ENCODE results near the gene ADAM21.

ADAM21 gene

GRCh38 chr14:70451874-70452273, at the start of gene ADAM21:
Gene ADAM21, plus strand, starts transcription at chr14:70452174. Its CDS starts 5,326 bp downstream, at chr14:70457500.
- TF ChIP-seq RAD21 (IDR thresholded peaks at IDR 0.05; ENCODE audit: low read depth) (no peak), FOXM1 (IDR thresholded peaks at IDR 0.05; ENCODE audit: borderline replicate concordance, low read depth) (no peak), REST (IDR thresholded peaks at IDR 0.05; ENCODE audit: low read depth) (no peak), EGR1 (IDR thresholded peaks at IDR 0.05) (no peak), TCF12 (IDR thresholded peaks at IDR 0.05; ENCODE audit: low read depth) (no peak)

- no peak for TF ChIP-seq RAD21 (IDR thresholded peaks at IDR 0.05; ENCODE audit: low read depth)
- TF ChIP-seq YY1 (IDR thresholded peaks at IDR 0.05; ENCODE audit: low read depth) = no peak
- no peak for TF ChIP-seq ZBTB7A (IDR thresholded peaks at IDR 0.05; ENCODE audit: low read depth)
- TF ChIP-seq TCF12 (IDR thresholded peaks at IDR 0.05; ENCODE audit: low read depth) = no peak
- no peak for TF ChIP-seq USF1 (IDR thresholded peaks at IDR 0.05)
- TF ChIP-seq MAX (IDR thresholded peaks at IDR 0.05) = no peak
- TF ChIP-seq EP300 (IDR thresholded peaks at IDR 0.05; ENCODE audit: borderline replicate concordance) = no peak
- TF ChIP-seq REST (IDR thresholded peaks at IDR 0.05; ENCODE audit: low read depth) = no peak
- TF ChIP-seq CEBPB (IDR thresholded peaks at IDR 0.05) = no peak
- TF ChIP-seq EGR1 (IDR thresholded peaks at IDR 0.05) = no peak
- TF ChIP-seq TAF1 (IDR thresholded peaks at IDR 0.05; ENCODE audit: low read depth) = no peak
Observed at GRCh38 chr14:70407621-70408020, 44.4 kb upstream of the ADAM21 start.

- TF ChIP-seq ZBTB7A (IDR thresholded peaks at IDR 0.05; ENCODE audit: low read depth) = no peak
- TF ChIP-seq MAX (IDR thresholded peaks at IDR 0.05) = no peak
- TF ChIP-seq TCF12 (IDR thresholded peaks at IDR 0.05; ENCODE audit: low read depth) = no peak
- no peak for TF ChIP-seq FOXM1 (IDR thresholded peaks at IDR 0.05; ENCODE audit: borderline replicate concordance, low read depth)
- TF ChIP-seq REST (IDR thresholded peaks at IDR 0.05; ENCODE audit: low read depth) = no peak
- no peak for TF ChIP-seq NFIC (IDR thresholded peaks at IDR 0.05)
- no peak for TF ChIP-seq YY1 (IDR thresholded peaks at IDR 0.05; ENCODE audit: low read depth)
- no peak for TF ChIP-seq CEBPB (IDR thresholded peaks at IDR 0.05)
Observed at GRCh38 chr14:70415788-70416187, 36.2 kb upstream of the ADAM21 start.

- TF ChIP-seq CREB1 (IDR thresholded peaks at IDR 0.05; ENCODE audit: low read depth) = no peak
Observed at GRCh38 chr14:70416338-70416724, 35.6 kb upstream of the ADAM21 start.

- TF ChIP-seq CEBPB (IDR thresholded peaks at IDR 0.05) (no peak), EGR1 (IDR thresholded peaks at IDR 0.05) (no peak), TAF1 (IDR thresholded peaks at IDR 0.05; ENCODE audit: low read depth) (peak; percentile 68; the same call in 1 of the 2 replicates), USF1 (IDR thresholded peaks at IDR 0.05) (peak; percentile 42; the same call in 1 of the 2 replicates), TEAD4 (IDR thresholded peaks at IDR 0.05) (no peak), REST (IDR thresholded peaks at IDR 0.05; ENCODE audit: low read depth) (no peak), RAD21 (IDR thresholded peaks at IDR 0.05; ENCODE audit: low read depth) (no peak), TCF12 (IDR thresholded peaks at IDR 0.05; ENCODE audit: low read depth) (peak; percentile 41; the same call in 1 of the 2 replicates), ZBTB7A (IDR thresholded peaks at IDR 0.05; ENCODE audit: low read depth) (no peak), CREB1 (IDR thresholded peaks at IDR 0.05; ENCODE audit: low read depth) (no peak), FOXM1 (IDR thresholded peaks at IDR 0.05; ENCODE audit: borderline replicate concordance, low read depth) (no peak), EP300 (IDR thresholded peaks at IDR 0.05; ENCODE audit: borderline replicate concordance) (no peak), YY1 (IDR thresholded peaks at IDR 0.05; ENCODE audit: low read depth) (no peak; the same call in 1 of the 2 replicates), MAX (IDR thresholded peaks at IDR 0.05) (peak; percentile 56), NFIC (IDR thresholded peaks at IDR 0.05) (peak; percentile 67)
Observed at GRCh38 chr14:70416725-70417349, 35.1 kb upstream of the ADAM21 start, which contains the start of gene SYNJ2BP. Gene SYNJ2BP, minus strand, starts transcription at chr14:70417090. Its CDS starts 127 bp downstream, at chr14:70416963.

Data from Ishikawa (cell line).